ENCODE measurements around the gene USP12.

DNA sequence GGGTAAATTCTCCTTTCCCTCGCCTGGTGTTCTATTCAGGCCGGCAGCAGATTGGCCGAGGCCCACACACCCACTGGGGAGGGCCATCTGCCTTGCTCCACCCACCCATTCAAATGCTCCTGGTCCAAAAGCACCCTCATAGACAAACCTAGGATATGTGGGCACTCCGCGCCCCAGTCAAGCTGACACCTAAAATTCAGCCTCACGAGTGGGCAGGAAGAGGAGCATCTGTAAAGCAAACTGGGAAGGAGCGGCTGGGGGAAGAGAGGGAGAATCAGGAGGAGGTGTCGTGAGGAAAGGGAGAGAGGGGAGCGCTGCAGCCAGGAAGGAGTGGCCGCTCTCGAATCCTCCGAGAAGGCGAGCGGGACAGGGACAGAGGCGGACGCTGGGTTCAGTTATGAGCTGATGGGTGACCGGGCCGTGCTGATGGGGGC, 136.9 kb downstream of the USP12 start:
- TF ChIP-seq POLR2A (IDR thresholded peaks at IDR 0.05), result no peak
- TF ChIP-seq, protein P1, sequence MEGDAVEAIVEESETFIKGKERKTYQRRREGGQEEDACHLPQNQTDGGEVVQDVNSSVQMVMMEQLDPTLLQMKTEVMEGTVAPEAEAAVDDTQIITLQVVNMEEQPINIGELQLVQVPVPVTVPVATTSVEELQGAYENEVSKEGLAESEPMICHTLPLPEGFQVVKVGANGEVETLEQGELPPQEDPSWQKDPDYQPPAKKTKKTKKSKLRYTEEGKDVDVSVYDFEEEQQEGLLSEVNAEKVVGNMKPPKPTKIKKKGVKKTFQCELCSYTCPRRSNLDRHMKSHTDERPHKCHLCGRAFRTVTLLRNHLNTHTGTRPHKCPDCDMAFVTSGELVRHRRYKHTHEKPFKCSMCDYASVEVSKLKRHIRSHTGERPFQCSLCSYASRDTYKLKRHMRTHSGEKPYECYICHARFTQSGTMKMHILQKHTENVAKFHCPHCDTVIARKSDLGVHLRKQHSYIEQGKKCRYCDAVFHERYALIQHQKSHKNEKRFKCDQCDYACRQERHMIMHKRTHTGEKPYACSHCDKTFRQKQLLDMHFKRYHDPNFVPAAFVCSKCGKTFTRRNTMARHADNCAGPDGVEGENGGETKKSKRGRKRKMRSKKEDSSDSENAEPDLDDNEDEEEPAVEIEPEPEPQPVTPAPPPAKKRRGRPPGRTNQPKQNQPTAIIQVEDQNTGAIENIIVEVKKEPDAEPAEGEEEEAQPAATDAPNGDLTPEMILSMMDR (IDR thresholded peaks at IDR 0.05), result no peak

Data from thyroid gland (tissue), 4 donors.